NCI-H2196 treated with DMSO at 0.1 percent for 48 hours (cell line): ENCODE measurements around the gene PKP3.
"Not testable (repeated sequence)": the region's sequence is repeated elsewhere in the genome, so short reads cannot be mapped to it uniquely, and the experiment has no call there.

Experiments
- DNase-seq: peaks from one replicate; lab custom pipeline; 2025; ENCODE audit not compliant: unreplicated experiment; lab: John Stamatoyannopoulos, UW

PKP3 gene

GRCh38 chr11:362642-363442, 31.2 kb upstream of the PKP3 start:
- no peak for DNase-seq

GRCh38 chr11:363443-363805, 30.6 kb upstream of the PKP3 start:
- not testable (repeated sequence) for DNase-seq

GRCh38 chr11:363948-364761, 29.9 kb upstream of the PKP3 start:
- DNase-seq = peak; percentile 12

- no peak for DNase-seq
These were observed 28.9 kb upstream of the PKP3 start for GRCh38 chr11:364991-365725.

GRCh38 chr11:365831-366230, 28.2 kb upstream of the PKP3 start:
- DNase-seq = no peak

- DNase-seq = no peak
These were observed 26.0 kb upstream of the PKP3 start for GRCh38 chr11:367956-368413.

- DNase-seq = no peak
These were observed 25.3 kb upstream of the PKP3 start for GRCh38 chr11:368414-369335.

- peak; percentile 19 for DNase-seq
These were observed 24.5 kb upstream of the PKP3 start, which contains the start of gene B4GALNT4 for GRCh38 chr11:369336-370018. TSS of gene B4GALNT4 (plus strand) at chr11:369499. CDS start at chr11:369804, 305 bp downstream.

GRCh38 chr11:370070-370941, 23.7 kb upstream of the PKP3 start:
- no peak for DNase-seq

- DNase-seq = no peak
These were observed 23.0 kb upstream of the PKP3 start for GRCh38 chr11:371051-371450.

- DNase-seq = no peak
These were observed 22.1 kb upstream of the PKP3 start for GRCh38 chr11:371716-372590.

GRCh38 chr11:372809-373715, 20.9 kb upstream of the PKP3 start:
- no peak for DNase-seq

- DNase-seq = no peak
These were observed 20.1 kb upstream of the PKP3 start for GRCh38 chr11:373716-374551.

GRCh38 chr11:375065-376025, 18.7 kb upstream of the PKP3 start:
- no peak for DNase-seq
